H1 (cell line): Measurements from ENCODE around the gene FADS6. TPM values are rescaled to one million over a fixed set of nuclear protein-coding genes. Genes with fewer than 3 reads are reported as not detected.

ENCODE experiments used
- ATF3 ChIP-seq: IDR thresholded peaks from 2 replicates; pipeline ENCODE4 v1.6.1; 2011; ENCODE audit warnings: low read depth, mild to moderate bottlenecking, low read length; ENCODE audit not compliant: insufficient read depth
- CTBP2 ChIP-seq: IDR thresholded peaks from 2 replicates; pipeline ENCODE4 v1.7.0; 2011; ENCODE audit warnings: borderline replicate concordance, mild to moderate bottlenecking, moderate library complexity, mixed read lengths, low read length; ENCODE audit not compliant: insufficient read depth, insufficient read length
- GABPA ChIP-seq: IDR thresholded peaks from 2 replicates; pipeline ENCODE4 v1.6.1; 2011; ENCODE audit warnings: mild to moderate bottlenecking, low read length, moderate library complexity, borderline replicate concordance; ENCODE audit not compliant: insufficient read depth
- POU5F1 ChIP-seq: IDR thresholded peaks from 2 replicates; pipeline ENCODE4 v1.6.1; 2011; ENCODE audit warnings: low read depth, mild to moderate bottlenecking, low read length, moderate library complexity
- SIX5 ChIP-seq: IDR thresholded peaks from 2 replicates; pipeline ENCODE4 v1.6.1; 2011; ENCODE audit warnings: mild to moderate bottlenecking, low read depth, low read length
- TBP ChIP-seq: IDR thresholded peaks from 2 replicates; pipeline ENCODE4 v1.6.1; 2011; ENCODE audit warnings: low read depth, low read length, improper control_type of control experiment
- polyA plus RNA-seq, 7 experiments: library from polyadenylated mRNA; depleted of rRNA in 3 of 7; stranded (reverse) in 5 of 7; unstranded in 2 of 7; fragments of >200 nt in 5 of 7; fragments of 200-250 nt in 2 of 7; gene quantifications; 1 replicate in 5 of 7; 2 replicates in 1 of 7; 4 replicates in 1 of 7; pipeline versions ENCODE4 v1.2.1 to v1.2.3, GENCODE V29; 2011 to 2013; ENCODE audit warnings: missing spikeins in 2 of 7, mixed read lengths in 2 of 7
- total RNA-seq: library from RNA; stranded (reverse); fragmentation: NEBNext Ultra II Directional; extraction: Animal tissue kit (Norgen Biotek cat#: 25700); gene quantifications from 2 replicates; pipeline ENCODE4 v1.2.1, GENCODE V29; 2021
- TF ChIP-seq, protein P1 (sequence below): fragments of 300-600 bp; sonication (generic); IDR thresholded peaks from 2 replicates; pipeline ENCODE4 v1.7.1; 2012; ENCODE audit warnings: low read length, moderate library complexity, mild to moderate bottlenecking, inconsistent platforms; ENCODE audit not compliant: insufficient replicate concordance
- TF ChIP-seq, protein P2 (sequence below): IDR thresholded peaks from 2 replicates; pipeline ENCODE4 v1.6.1; 2012; ENCODE audit warnings: inconsistent platforms

FADS6 gene
- total and polyA plus RNA-seq, 2 of the 8 experiments (the other 6 are each of a cell fraction or from before 2014, with no cell fraction given) = 0.56 to 2.5 TPM

- TF ChIP-seq, protein P1, sequence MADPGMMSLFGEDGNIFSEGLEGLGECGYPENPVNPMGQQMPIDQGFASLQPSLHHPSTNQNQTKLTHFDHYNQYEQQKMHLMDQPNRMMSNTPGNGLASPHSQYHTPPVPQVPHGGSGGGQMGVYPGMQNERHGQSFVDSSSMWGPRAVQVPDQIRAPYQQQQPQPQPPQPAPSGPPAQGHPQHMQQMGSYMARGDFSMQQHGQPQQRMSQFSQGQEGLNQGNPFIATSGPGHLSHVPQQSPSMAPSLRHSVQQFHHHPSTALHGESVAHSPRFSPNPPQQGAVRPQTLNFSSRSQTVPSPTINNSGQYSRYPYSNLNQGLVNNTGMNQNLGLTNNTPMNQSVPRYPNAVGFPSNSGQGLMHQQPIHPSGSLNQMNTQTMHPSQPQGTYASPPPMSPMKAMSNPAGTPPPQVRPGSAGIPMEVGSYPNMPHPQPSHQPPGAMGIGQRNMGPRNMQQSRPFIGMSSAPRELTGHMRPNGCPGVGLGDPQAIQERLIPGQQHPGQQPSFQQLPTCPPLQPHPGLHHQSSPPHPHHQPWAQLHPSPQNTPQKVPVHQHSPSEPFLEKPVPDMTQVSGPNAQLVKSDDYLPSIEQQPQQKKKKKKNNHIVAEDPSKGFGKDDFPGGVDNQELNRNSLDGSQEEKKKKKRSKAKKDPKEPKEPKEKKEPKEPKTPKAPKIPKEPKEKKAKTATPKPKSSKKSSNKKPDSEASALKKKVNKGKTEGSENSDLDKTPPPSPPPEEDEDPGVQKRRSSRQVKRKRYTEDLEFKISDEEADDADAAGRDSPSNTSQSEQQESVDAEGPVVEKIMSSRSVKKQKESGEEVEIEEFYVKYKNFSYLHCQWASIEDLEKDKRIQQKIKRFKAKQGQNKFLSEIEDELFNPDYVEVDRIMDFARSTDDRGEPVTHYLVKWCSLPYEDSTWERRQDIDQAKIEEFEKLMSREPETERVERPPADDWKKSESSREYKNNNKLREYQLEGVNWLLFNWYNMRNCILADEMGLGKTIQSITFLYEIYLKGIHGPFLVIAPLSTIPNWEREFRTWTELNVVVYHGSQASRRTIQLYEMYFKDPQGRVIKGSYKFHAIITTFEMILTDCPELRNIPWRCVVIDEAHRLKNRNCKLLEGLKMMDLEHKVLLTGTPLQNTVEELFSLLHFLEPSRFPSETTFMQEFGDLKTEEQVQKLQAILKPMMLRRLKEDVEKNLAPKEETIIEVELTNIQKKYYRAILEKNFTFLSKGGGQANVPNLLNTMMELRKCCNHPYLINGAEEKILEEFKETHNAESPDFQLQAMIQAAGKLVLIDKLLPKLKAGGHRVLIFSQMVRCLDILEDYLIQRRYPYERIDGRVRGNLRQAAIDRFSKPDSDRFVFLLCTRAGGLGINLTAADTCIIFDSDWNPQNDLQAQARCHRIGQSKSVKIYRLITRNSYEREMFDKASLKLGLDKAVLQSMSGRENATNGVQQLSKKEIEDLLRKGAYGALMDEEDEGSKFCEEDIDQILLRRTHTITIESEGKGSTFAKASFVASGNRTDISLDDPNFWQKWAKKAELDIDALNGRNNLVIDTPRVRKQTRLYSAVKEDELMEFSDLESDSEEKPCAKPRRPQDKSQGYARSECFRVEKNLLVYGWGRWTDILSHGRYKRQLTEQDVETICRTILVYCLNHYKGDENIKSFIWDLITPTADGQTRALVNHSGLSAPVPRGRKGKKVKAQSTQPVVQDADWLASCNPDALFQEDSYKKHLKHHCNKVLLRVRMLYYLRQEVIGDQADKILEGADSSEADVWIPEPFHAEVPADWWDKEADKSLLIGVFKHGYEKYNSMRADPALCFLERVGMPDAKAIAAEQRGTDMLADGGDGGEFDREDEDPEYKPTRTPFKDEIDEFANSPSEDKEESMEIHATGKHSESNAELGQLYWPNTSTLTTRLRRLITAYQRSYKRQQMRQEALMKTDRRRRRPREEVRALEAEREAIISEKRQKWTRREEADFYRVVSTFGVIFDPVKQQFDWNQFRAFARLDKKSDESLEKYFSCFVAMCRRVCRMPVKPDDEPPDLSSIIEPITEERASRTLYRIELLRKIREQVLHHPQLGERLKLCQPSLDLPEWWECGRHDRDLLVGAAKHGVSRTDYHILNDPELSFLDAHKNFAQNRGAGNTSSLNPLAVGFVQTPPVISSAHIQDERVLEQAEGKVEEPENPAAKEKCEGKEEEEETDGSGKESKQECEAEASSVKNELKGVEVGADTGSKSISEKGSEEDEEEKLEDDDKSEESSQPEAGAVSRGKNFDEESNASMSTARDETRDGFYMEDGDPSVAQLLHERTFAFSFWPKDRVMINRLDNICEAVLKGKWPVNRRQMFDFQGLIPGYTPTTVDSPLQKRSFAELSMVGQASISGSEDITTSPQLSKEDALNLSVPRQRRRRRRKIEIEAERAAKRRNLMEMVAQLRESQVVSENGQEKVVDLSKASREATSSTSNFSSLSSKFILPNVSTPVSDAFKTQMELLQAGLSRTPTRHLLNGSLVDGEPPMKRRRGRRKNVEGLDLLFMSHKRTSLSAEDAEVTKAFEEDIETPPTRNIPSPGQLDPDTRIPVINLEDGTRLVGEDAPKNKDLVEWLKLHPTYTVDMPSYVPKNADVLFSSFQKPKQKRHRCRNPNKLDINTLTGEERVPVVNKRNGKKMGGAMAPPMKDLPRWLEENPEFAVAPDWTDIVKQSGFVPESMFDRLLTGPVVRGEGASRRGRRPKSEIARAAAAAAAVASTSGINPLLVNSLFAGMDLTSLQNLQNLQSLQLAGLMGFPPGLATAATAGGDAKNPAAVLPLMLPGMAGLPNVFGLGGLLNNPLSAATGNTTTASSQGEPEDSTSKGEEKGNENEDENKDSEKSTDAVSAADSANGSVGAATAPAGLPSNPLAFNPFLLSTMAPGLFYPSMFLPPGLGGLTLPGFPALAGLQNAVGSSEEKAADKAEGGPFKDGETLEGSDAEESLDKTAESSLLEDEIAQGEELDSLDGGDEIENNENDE = no peak
- TF ChIP-seq SIX5 = no peak
- TF ChIP-seq POU5F1 = no peak
- 0 out of 2 replicates have a peak, but pooled peaks have one; percentile 16 for TF ChIP-seq TBP
- TF ChIP-seq ATF3 = no peak
- TF ChIP-seq GABPA = no peak
- TF ChIP-seq, protein P2, sequence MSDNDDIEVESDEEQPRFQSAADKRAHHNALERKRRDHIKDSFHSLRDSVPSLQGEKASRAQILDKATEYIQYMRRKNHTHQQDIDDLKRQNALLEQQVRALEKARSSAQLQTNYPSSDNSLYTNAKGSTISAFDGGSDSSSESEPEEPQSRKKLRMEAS = peak; percentile 99
- no peak for TF ChIP-seq CTBP2
These were observed 41.0 kb downstream of the FADS6 start (continued) for GRCh38 chr17:74852237-74853047.
